Breast epithelium (tissue), 3 donors: ENCODE results near the gene FATE1.

Source experiments
- CTCF ChIP-seq, 3 donors: fragments of 450-650 bp; IDR thresholded peaks; one replicate each; pipeline ENCODE4 v1.5.1; 2016 to 2017; ENCODE audit warnings: antibody characterized with exemption in 3 of 3, mild to moderate bottlenecking in 3 of 3, moderate library complexity in 3 of 3
- POLR2AphosphoS5 ChIP-seq, 3 donors: sonication (generic); formaldehyde crosslinking; IDR thresholded peaks; one replicate each; pipeline ENCODE4 v1.6.1; 2017; ENCODE audit warnings: antibody characterized with exemption in 3 of 3

- TF ChIP-seq CTCF (IDR thresholded peaks at IDR 0.05) (no peak), POLR2AphosphoS5 (IDR thresholded peaks at IDR 0.05) (no peak)
Measured at GRCh38 chrX:151741606-151742005, 25.8 kb downstream of the FATE1 start.
